NCI-H146 treated with DMSO at 0.1 percent for 48 hours (cell line): Measurements from ENCODE around the gene BSND.
"Not testable (repeated sequence)": the region's sequence is repeated elsewhere in the genome, so short reads cannot be mapped to it uniquely, and the experiment has no call there.

Experiments used
- DNase-seq: peaks from one replicate; lab custom pipeline; 2025; ENCODE audit not compliant: unreplicated experiment; lab: John Stamatoyannopoulos, UW

Gene BSND

DNA sequence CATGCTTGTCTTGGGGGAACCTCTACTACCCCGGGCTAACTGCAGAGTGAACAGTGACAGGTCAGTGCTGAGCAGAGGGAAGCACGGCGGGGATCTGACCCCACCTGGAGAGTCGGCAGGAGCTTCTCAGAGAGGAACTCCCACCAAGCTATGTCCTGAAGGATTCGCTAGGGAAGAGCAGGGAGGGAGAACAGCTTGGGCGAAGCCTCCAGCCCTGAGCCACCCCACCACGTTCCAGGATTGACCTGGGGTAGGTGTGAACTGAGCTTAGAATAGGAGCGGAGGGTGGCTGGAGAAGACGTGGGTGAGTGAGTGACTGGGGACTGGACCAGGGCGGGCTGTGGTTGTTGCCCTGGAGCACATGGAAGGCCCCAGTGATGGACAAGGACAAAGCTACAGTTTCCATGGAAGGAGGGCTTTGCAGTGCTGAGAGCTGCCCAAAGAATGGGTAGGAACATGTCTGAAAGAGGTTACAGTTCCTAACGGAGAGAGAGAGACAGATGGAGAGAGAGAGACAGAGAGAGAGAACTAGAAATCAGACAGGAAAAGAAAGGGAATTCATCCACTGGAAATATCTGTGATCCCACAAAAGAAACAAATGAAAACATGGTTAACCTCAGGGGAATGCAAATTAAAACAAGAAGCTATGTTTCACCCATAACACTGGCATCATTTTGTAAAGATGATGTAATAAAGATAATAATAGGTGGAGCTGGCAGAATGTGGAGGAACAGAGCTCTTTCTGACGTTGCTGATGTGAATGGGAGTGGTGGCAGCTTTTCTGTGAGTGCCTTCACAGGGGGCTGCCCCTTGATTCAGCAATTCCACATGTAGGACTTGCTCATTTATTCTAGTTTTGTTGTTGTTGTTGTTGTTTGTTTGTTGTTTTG lies 17.2 kb downstream of the BSND start:
- no peak for DNase-seq

DNA sequence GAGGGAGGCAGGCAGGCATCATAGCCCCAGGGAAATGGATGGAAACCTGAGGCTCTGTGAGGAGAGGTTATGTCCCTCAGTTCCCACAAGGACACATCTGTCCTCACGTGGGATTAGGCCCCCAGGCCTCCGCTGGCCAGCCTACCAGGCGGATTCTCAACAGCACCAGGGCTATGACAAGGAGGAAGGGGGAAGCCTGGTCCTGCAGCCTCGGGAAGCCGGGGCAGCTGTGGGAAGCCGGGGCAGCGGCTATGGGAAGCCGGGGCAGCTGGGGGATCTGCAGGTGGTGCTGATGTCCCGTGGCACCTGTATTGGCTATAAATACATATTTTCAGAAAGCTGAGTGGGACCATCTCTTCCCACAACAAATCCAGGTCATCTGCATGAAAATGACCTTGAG lies 19.7 kb downstream of the BSND start:
- DNase-seq, result no peak

DNA sequence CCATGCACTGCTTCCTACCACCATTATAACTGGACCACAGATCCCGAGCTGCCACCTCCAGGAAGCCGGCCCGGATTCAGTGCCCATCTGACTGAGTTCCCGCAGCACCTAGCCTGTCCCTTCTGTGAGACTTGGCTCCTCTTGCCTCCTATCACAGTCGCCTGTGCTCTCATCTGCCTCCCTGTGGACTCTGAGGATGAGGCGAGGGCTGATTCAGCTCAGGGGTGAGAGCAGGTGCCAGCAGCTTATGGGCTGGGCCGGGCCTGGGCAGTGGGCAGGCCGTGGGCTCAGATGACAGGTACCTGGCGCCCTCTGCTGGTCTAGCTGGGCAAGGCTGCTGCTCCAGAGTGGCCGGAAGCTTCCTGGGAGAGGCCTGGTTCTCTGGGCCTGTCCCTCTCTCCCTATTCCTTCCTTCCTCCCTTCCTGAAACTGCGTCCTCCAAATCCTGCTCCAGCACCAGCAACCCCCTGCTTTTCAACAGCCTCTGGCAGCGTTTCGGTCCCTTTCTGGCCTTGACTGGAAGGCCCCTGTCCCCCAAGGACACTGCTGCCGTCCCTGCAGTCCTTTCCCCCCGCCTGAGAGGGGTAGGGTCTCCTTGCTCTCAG lies 23.3 kb downstream of the BSND start:
- DNase-seq, result peak; percentile 86

DNA sequence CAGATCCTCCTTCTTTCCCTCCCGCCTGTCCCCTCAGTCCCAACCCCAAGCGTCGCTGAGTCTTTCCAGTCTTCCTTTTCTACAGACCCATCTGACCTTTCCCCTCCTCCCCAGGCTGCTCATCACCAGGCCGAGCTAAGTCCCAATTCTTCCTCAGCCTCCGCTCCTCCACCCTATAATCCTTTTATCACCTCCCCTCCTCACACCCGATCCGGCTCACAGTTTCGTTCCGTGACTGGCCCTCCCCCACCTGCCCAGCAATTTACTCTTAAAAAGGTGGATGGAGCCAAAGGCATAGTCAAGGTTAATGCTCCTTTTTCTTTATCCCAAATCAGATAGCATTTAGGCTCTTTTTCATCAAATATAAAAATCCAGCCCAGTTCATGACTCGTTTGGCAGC lies 25.4 kb downstream of the BSND start:
- not testable (repeated sequence) for DNase-seq

DNA sequence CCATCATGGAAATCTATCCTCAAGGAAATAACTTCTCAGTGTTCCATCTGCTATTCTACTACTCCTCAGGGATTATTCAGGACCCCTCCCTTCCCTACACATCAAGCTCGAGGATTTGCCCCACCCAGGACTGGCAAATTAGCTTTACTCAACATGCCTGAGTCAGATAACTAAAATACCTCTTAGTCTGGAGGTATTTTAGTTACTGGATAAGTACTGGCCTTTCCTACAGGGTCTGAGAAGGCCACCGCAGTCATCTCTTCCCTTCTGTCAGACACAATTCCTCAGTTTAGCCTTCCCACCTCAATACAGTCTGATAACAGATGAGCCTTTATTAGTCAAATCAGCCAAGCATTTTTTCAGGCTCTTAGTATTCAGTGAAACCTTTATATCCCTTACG lies 27.9 kb downstream of the BSND start:
- not testable (repeated sequence) for DNase-seq

DNA sequence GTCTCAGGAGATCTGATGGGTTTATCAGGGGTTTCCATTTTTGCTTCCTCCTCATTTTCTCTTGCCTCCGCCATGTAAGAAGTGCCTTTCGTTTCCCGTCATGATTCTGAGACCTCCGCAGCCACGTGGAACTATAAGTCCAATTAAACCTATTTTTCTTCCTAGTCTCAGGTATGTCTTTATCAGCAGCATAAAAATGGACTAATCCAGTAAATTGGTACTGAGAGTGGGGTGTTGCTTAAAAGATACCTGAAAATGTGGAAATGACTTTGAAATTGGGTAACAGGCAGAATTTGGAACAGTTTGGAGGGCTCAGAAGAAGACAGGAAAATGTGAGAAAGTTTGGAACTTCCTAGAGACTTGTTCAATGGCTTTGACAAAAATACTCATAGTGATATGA lies 32.4 kb downstream of the BSND start:
- not testable (repeated sequence) for DNase-seq

DNA sequence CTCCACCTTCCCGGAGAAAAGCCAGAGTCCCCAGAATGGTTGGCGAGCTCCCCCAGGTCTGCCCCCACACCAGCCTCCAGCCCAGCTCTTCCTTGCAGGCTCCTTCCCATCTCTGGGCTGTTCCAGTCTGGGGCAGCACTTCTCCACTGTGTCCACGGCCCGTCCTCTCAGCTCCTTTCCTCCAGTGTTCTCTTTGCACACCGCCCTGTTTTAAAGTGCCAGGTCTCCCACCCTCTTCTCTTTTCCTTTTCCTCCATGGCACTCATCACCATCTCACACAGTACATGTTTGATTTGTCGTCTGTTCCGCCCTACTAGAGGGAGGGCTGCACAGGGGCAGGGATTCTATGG lies 34.5 kb downstream of the BSND start:
- DNase-seq, result no peak

DNA sequence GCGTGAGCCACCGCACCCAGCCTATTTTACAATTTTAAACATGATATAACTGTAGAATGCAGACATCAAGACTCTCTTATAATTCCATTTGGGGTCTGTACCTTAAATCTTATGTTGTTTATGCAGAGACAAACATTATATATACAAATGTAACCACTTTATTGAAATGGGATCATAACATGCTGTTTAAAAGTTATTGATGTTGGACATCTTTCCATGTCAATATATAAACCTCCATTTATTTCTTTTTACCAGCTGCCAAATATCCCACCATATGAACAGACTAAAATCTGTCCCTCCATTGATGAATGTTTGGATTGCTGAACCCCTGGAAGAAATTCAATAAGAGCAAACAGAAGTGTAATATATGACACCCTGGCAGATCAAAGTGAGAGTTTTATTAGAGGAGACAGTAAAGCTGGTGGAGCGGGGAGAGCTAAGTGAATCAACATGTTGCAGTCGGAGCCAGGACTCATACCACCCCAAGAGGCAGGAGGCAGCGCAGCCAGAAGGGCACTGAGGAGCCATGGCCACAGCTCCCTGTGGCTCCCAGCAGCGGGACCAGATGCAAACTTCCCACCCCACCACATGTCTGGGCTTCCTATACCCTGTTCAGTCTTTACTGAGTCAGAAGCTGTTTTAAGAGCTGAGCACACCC lies 35.9 kb downstream of the BSND start:
- no peak for DNase-seq

DNA sequence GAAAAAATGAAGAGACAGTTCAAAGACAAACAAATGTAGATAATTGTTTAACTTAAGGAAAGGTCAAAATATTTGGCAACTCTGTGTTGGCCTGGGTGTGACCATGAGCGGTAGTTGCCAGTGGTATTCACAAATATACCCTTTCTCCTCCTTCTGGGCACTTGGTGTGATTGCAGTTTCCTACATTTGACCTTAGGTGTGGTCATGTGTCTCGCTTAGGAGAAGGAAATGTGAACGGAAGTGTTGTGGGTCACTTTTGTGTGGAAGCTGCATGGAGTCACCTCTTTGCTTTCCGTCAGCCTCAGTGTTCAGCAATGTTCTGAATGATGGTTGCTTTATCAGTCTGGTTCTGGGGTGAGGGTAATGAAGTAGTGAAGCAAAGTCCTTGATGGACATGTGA lies 37.2 kb downstream of the BSND start:
- DNase-seq, result no peak

DNA sequence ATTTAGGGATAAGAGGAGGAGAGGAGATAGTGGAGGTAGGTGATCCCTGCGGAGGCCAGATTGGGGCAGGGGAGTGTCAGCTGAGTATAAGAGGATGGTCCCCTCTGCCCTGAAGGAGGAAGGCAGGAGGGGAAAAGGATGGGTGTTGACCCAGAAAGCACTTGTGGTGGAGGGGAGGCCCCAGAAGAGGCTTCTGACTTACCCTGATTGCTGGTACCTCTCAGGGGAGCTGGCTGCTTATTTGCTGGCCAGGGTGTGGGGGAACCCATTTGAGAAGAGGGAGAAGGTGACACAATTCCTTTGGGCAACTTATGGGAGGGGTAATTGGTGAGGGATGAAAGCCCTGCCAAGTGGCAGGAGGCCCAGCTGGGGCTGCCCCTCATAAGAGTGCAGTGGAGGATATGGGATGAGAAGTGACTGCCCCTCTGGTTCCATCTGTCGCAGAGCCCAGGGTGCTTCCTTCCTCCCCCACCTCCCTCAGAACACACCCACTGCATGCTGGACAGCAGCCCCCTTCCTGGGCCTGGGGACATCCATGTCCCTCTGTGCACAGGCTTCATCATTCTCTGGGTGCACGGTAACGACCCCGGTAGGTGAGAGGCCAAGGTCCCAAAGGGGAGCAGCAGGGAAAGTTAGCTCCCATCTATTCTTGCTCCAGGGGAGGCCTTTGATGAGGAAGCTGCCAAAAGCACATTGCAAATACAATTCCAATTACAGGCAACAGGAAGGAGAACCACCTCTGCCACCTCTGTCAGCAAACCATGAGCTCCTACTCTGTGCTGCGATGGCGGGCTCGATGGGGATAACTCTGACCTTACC lies 39.2 kb downstream of the BSND start:
- DNase-seq, result no peak

DNA sequence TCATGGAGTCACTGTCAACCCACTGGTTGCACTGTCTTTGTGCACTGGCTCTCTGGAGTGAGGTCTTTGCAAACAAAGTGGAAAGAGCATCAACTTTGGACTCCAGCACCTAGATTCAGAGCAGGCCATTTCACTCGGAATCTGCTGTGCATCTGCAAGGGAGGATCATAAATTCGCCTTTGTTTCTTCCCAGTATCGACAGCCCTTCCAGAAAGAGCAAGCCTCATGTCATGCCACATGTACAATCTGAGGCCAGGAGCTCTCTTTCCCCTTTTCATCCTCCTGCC lies 39.8 kb downstream of the BSND start:
- DNase-seq, result no peak

DNA sequence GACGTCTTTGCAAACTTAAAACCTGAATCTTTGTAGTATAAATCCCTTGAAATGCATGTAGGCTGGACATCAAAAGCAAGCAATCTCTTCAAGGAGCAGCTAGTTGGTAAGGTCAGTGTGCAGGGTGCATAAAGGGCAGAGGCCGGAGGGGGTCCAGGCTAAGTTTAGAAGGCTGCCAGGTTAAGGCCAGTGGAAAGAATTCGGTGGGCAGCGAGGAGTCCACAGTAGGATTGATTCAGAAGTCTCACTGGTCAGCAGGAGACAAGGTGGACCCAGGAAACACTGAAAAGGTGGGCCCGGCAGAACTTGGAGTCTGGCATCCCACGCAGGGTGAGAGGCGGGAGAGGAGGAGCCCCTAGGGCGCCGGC lies 40.2 kb downstream of the BSND start:
- DNase-seq, result no peak

DNA sequence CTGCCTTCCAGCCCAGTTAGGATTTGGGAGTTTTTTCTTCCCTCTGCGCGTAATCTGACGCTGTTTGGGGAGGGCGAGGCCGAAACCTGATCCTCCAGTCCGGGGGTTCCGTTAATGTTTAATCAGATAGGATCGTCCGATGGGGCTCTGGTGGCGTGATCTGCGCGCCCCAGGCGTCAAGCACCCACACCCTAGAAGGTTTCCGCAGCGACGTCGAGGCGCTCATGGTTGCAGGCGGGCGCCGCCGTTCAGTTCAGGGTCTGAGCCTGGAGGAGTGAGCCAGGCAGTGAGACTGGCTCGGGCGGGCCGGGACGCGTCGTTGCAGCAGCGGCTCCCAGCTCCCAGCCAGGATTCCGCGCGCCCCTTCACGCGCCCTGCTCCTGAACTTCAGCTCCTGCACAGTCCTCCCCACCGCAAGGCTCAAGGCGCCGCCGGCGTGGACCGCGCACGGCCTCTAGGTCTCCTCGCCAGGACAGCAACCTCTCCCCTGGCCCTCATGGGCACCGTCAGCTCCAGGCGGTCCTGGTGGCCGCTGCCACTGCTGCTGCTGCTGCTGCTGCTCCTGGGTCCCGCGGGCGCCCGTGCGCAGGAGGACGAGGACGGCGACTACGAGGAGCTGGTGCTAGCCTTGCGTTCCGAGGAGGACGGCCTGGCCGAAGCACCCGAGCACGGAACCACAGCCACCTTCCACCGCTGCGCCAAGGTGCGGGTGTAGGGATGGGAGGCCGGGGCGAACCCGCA lies 40.8 kb downstream of the BSND start, which contains the start of gene PCSK9:
Gene PCSK9, plus strand, starts transcription at position 207 of the 741 bp plus-strand sequence. Its CDS starts 290 bp downstream, at position 497.
- DNase-seq, result peak; percentile 11

DNA sequence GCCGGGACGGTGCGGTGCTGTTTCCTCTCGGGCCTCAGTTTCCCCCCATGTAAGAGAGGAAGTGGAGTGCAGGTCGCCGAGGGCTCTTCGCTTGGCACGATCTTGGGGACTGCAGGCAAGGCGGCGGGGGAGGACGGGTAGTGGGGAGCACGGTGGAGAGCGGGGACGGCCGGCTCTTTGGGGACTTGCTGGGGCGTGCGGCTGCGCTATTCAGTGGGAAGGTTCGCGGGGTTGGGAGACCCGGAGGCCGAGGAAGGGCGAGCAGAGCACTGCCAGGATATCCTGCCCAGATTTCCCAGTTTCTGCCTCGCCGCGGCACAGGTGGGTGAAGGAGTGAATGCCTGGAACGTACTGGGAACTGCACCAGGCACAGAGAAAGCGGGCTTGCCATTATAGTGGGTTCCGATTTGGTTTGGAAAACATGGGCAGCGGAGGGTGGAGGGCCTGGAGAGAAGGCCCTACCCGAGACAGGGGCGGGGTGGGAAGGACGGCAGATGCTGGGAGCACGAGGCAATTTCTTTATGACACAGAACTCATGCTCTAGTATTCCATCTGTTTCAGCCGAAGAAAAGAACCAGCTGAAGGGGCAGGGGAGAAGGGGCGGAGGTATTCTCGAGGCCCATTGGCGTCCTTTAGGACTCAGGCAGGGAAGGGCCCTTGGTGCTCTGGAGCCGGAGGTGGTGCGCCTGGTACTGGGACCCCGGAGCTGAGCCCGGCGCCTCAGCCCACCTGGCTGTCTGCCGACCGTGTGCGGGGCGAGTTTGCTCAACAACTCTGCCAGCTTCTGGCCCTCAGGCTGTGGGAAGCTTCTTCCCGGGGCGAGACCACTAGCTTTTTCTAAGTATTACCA lies 41.6 kb downstream of the BSND start:
- no peak for DNase-seq

DNA sequence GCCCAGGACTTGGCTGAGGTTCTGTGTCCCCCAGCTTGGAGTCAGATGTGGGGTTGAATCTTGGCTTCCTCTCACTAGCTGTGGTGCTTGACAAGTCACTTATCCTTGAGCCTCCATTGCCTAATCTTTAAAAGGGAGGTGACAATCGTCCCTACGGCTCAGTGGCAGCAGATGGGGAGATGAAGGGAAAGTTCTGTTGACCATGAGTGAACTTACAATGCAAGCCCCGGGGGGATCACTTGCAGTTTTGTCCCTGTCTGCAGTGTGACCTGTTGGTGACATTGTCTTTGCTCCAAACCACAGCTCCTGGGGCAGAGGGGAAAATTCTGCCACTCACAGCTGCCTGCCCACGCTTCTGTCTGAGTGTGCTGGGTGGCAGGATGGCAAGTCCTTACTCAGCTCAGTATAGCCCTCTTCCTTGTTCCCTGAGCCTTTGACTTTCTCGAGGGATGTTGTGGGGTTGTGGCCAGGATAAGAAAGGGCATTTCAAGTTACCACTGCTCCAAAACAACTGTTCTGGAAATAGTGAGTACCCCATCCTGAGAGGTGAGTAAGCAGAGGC lies 42.3 kb downstream of the BSND start:
- no peak for DNase-seq

DNA sequence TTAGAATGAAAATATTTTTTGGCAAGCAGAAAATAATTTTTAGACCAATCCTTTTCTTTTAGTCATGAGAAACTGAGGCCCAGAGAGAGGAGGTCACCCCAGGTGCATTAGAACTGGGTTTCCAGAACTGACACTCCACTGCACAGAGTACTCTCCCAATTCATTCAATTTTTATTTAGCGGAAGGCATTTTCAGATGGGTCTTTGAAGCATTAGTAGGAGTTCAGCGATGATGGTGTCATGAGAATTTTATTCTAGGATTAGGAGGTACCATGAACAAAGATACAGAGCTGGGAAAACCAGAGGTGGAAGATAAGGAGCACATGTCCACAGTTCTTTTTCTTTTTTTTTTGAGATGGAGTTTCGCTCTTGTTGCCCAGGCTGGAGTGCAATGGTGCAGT lies 42.9 kb downstream of the BSND start:
- DNase-seq, result no peak

DNA sequence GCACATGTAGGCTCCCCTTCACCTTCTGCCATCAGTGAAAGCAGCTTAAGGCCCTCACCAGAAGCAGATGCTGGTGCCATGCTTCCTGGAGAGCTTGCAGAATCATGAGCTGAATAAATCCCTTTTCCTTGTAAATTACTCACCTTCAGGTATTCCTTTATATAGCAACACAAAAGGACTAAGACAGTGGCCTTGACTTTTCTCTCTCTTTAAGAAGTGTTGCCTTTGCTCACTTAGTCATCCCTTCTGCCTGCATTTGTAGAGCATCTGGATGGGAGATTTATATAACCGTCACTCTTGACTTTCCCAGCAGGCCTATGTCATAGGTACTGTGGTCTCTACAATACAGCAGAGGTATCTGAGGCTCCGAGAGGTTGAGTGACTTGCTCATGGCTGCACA lies 44.3 kb downstream of the BSND start:
- no peak for DNase-seq

DNA sequence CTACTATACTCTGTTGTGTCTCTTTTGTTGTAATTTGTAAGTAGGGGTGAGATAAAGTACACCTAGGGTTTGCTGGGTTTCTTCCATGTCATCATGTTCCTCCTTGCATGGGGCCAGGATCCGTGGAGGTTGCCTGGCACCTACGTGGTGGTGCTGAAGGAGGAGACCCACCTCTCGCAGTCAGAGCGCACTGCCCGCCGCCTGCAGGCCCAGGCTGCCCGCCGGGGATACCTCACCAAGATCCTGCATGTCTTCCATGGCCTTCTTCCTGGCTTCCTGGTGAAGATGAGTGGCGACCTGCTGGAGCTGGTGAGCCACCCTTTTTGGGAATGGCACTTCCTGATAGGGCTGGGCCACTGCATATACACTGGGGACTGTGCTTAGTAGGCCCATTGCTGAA lies 45.0 kb downstream of the BSND start:
- DNase-seq, result no peak

DNA sequence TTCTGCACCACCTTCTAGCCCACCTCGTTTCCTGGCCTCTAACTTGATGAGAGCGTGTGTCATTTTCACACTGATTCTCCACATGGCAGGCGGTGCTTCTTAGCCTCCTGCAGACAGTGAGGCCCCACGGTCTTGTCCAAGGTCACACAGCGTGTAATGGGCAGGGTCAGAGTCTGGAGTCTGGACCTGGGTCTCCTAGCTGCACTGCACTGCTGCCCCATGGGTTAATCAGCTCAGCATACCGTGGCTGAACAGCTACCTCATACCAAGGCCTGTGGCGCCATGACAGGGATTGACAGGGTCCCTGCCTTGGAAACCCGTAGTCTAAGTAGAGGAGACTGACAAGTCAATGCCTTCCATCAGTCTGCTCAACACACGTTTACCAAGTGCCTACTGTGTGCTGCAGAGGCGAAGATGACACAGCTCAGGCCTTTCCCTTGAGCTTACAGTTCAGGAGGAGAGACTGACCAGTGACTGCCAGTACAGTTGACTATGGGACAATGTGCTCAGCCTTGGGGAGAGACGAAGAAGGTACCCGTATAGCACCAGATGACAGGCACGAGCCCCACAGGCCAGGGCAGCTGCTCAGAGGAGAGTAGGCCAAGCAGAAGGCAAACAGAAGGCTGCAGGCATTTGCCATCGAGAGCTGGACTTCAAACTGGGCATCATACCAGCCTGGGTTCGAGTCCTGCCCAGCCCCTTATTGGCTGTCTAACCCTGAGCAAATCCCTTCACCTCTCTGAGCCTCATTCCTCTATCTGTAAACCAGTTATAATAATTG lies 46.1 kb downstream of the BSND start:
- DNase-seq, result no peak
